ENCODE results near the gene SLC25A34.

DNA sequence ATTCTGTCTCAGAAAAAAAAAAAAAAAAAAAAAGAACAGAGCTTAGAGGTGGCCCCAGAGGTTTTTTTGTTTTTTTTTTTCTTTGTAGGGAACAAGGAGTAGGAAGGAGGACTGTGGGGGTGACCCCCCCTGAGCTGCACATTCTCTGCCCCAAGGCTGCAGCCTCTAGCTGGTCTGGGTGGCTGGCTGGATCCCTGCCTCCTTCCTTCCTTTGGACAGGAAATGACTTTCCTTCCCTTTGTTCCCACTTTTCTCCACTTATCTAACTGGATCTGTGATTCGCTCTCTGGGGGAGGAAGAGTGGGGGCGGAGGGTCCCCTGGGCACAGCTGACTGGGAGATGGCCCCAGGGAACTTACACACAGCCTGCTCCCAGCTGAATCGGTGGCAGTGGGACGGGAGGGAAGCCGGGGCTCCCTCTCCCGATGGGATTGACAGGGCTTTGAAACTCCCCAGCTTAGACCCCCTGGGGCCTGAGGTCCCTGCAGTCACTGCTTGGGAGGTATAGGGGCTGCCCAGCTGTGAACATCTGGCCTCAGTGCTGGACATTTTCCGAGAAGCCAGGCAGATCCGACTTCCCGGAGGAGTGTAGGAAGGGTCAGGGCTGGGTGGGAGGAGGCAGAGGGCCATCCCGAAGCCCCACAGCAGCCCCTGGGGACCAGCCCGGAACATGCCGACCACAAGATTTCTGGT lies 24.6 kb downstream of the SLC25A34 start:
- no peak for TF ChIP-seq EZH2phosphoT487 (IDR thresholded peaks at IDR 0.05; ENCODE audit: borderline replicate concordance)
- TF ChIP-seq, protein P1, sequence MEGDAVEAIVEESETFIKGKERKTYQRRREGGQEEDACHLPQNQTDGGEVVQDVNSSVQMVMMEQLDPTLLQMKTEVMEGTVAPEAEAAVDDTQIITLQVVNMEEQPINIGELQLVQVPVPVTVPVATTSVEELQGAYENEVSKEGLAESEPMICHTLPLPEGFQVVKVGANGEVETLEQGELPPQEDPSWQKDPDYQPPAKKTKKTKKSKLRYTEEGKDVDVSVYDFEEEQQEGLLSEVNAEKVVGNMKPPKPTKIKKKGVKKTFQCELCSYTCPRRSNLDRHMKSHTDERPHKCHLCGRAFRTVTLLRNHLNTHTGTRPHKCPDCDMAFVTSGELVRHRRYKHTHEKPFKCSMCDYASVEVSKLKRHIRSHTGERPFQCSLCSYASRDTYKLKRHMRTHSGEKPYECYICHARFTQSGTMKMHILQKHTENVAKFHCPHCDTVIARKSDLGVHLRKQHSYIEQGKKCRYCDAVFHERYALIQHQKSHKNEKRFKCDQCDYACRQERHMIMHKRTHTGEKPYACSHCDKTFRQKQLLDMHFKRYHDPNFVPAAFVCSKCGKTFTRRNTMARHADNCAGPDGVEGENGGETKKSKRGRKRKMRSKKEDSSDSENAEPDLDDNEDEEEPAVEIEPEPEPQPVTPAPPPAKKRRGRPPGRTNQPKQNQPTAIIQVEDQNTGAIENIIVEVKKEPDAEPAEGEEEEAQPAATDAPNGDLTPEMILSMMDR (conservative IDR thresholded peaks at IDR 0.05; ENCODE audit: low read length): no peak
